Tongue (tissue), 2 donors: ENCODE measurements around the gene LMBR1. TPM values are rescaled to one million over a fixed set of nuclear protein-coding genes. Genes with fewer than 3 reads are reported as not detected.
A peak's percentile ranks its signal among the peaks of the same experiment; 100 is the strongest.

Source experiments
- DNase-seq: peaks from one replicate; pipeline ENCODE4 v3.0.0-alpha.2; 2015
- total RNA-seq: library from RNA; depleted of rRNA; stranded (reverse); fragments of >200 nt; gene quantifications from one replicate; pipeline ENCODE4 v1.2.3, GENCODE V29; 2014

The LMBR1 gene
- total RNA-seq, 1 donor from 2014 or later: 87.2 TPM

- DNase-seq: no peak
Measured at GRCh38 chr7:156793334-156793733, 99.6 kb downstream of the LMBR1 start.

- DNase-seq: no peak
Measured at GRCh38 chr7:156792611-156793010, 100.4 kb downstream of the LMBR1 start.

GRCh38 chr7:156791241-156791640 lies 101.7 kb downstream of the LMBR1 start:
- no peak for DNase-seq

GRCh38 chr7:156790264-156790663 lies 102.7 kb downstream of the LMBR1 start:
- no peak for DNase-seq

GRCh38 chr7:156785998-156786543 lies 106.9 kb downstream of the LMBR1 start:
- DNase-seq: no peak

GRCh38 chr7:156783864-156784263 lies 109.1 kb downstream of the LMBR1 start:
- no peak for DNase-seq

- DNase-seq: no peak
Measured at GRCh38 chr7:156781972-156782371, 111.0 kb downstream of the LMBR1 start.

- DNase-seq: no peak
Measured at GRCh38 chr7:156780724-156781455, 112.1 kb downstream of the LMBR1 start.

GRCh38 chr7:156778668-156779067 lies 114.3 kb downstream of the LMBR1 start:
- no peak for DNase-seq

- DNase-seq: no peak
Measured at GRCh38 chr7:156778201-156778600, 114.8 kb downstream of the LMBR1 start.

- no peak for DNase-seq
Measured at GRCh38 chr7:156777364-156778069, 115.5 kb downstream of the LMBR1 start.

GRCh38 chr7:156776527-156776926 lies 116.5 kb downstream of the LMBR1 start:
- no peak for DNase-seq

GRCh38 chr7:156773966-156774365 lies 119.0 kb downstream of the LMBR1 start:
- no peak for DNase-seq

- no peak for DNase-seq
Measured at GRCh38 chr7:156772725-156773124, 120.3 kb downstream of the LMBR1 start.

- no peak for DNase-seq
Measured at GRCh38 chr7:156768698-156769472, 124.1 kb downstream of the LMBR1 start.

GRCh38 chr7:156766666-156767065 lies 126.3 kb downstream of the LMBR1 start:
- DNase-seq: no peak

GRCh38 chr7:156765901-156766656 lies 126.9 kb downstream of the LMBR1 start:
- DNase-seq: no peak

GRCh38 chr7:156764766-156765165 lies 128.2 kb downstream of the LMBR1 start:
- no peak for DNase-seq

GRCh38 chr7:156764016-156764669 lies 128.8 kb downstream of the LMBR1 start:
- DNase-seq: peak; percentile 82

- DNase-seq: no peak
Measured at GRCh38 chr7:156759579-156760202, 133.3 kb downstream of the LMBR1 start.

- DNase-seq: no peak
Measured at GRCh38 chr7:156759143-156759542, 133.8 kb downstream of the LMBR1 start.
